H4 (cell line): Measurements from ENCODE around the gene BRINP1. TPM values are rescaled to one million over a fixed set of nuclear protein-coding genes. Genes with fewer than 3 reads are reported as not detected.

Source experiments
- DNase-seq: peaks from one replicate; pipeline ENCODE4 v3.0.0-alpha.2; 2015; ENCODE audit warnings: low spot score
- total RNA-seq: library from RNA; depleted of rRNA; stranded (reverse); fragments of >200 nt; shearing (Covaris generic); gene quantifications from 2 replicates; pipeline ENCODE4 v1.2.3, GENCODE V29; 2014

BRINP1 gene
- total RNA-seq, 1 experiment from 2014 or later = not detected

- no peak for DNase-seq
These were observed 25.9 kb downstream of the BRINP1 start for GRCh38 chr9:119343059-119343990.

GRCh38 chr9:119339056-119339455 is 30.2 kb downstream of the BRINP1 start:
- DNase-seq = no peak

GRCh38 chr9:119337573-119337972 is 31.7 kb downstream of the BRINP1 start:
- no peak for DNase-seq

- DNase-seq = no peak
These were observed 34.5 kb downstream of the BRINP1 start for GRCh38 chr9:119334745-119335144.

GRCh38 chr9:119333507-119334229 is 35.6 kb downstream of the BRINP1 start:
- no peak for DNase-seq

- no peak for DNase-seq
These were observed 36.7 kb downstream of the BRINP1 start for GRCh38 chr9:119332522-119332921.

- no peak for DNase-seq
These were observed 47.1 kb downstream of the BRINP1 start for GRCh38 chr9:119322184-119322583.

GRCh38 chr9:119318371-119318770 is 50.9 kb downstream of the BRINP1 start:
- DNase-seq = no peak

GRCh38 chr9:119313846-119314245 is 55.4 kb downstream of the BRINP1 start:
- no peak for DNase-seq

GRCh38 chr9:119310741-119311140 is 58.5 kb downstream of the BRINP1 start:
- no peak for DNase-seq

GRCh38 chr9:119307471-119307870 is 61.8 kb downstream of the BRINP1 start:
- no peak for DNase-seq

GRCh38 chr9:119304555-119304954 is 64.7 kb downstream of the BRINP1 start:
- no peak for DNase-seq

- no peak for DNase-seq
These were observed 66.1 kb downstream of the BRINP1 start for GRCh38 chr9:119302988-119303698.

GRCh38 chr9:119298076-119298853 is 71.0 kb downstream of the BRINP1 start:
- DNase-seq = no peak

GRCh38 chr9:119291554-119291953 is 77.7 kb downstream of the BRINP1 start:
- DNase-seq = no peak

- peak; percentile 4 for DNase-seq
These were observed 79.3 kb downstream of the BRINP1 start for GRCh38 chr9:119289740-119290433.

- DNase-seq = no peak
These were observed 84.5 kb downstream of the BRINP1 start for GRCh38 chr9:119284587-119285337.

- no peak for DNase-seq
These were observed 85.1 kb downstream of the BRINP1 start for GRCh38 chr9:119284118-119284517.

GRCh38 chr9:119283078-119283794 is 86.0 kb downstream of the BRINP1 start:
- DNase-seq = no peak
